Measurements from ENCODE around the gene UACA.

GRCh38 chr15:70698836-70699390, 64.4 kb downstream of the UACA start:
- TF ChIP-seq CTCF (IDR thresholded peaks at IDR 0.05) (no peak), POLR2A (IDR thresholded peaks at IDR 0.05) (no peak)

All from stomach (tissue), 4 donors.